Measurements from ENCODE around the gene CCDC178.

GRCh38 chr18:32998285-32998684 is 442.2 kb downstream of the CCDC178 start:
- TF ChIP-seq POLR2A (IDR thresholded peaks at IDR 0.05) (no peak), CTCF (IDR thresholded peaks at IDR 0.05) (no peak)

All from adrenal gland (tissue), 5 donors.